Measurements from ENCODE around the gene LYAR. TPM values are rescaled to one million over a fixed set of nuclear protein-coding genes. Genes with fewer than 3 reads are reported as not detected.
"Not testable (repeated sequence)": the region's sequence is repeated elsewhere in the genome, so short reads cannot be mapped to it uniquely, and the experiment has no call there.

Gene LYAR
- total RNA-seq, 2 donors from 2014 or later, result 14.6 to 18.2 TPM

DNA sequence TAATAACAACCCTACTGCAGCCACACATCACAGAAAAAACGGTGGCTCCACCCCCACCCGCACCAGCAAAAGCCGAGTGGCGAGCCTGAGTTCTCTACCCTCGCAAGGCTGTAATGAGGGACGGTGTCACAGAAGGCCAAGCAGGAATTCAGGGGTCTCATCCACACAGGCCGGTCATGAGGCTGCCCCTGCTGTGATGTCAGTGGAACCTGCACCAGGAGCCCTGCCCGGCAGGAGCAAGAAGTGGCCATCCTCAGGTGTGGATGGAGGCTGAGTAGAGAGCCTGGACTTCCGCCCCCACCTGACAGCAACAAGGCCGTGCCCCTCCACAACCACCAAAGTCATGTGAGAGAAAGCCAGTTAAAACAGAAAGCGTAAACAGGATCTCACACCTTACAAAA is 20.6 kb downstream of the LYAR start:
- DNase-seq, result no peak

DNA sequence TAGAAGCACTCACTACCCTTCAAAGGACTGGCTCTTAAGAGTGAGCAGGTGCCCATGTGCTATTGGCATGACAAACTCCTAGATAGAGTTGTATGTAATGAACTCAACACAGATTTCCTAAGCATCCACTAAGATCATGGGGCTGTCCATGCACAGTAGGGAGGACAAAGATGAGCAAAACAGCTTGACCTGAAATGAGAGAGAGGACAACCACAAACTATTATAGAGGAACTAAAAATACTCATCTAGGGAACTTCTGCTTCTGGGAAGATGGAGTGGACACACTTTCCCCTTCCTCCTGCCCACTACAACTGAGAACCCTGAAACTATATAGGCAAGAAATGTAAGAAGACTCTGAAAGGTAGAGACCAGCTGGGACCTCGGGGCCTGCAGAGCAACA is 21.2 kb downstream of the LYAR start:
- H3K4me3 Mint-ChIP-seq, result peak overlapping the region; percentile 15
- peaks cover 18% of the 10 kb centered on the region for H3K4me1 Mint-ChIP-seq
- H3K27me3 Mint-ChIP-seq, result no peaks in the 10 kb centered on the region
- no peak for ATAC-seq
- H3K9me3 ChIP-seq (ENCODE audit: control insufficient read depth, low read length, poor library complexity, severe bottlenecking), result no peaks in the 10 kb centered on the region
- peak overlapping the region; percentile 65 for H3K27ac Mint-ChIP-seq
- no peak for DNase-seq
- peaks cover 10% of the 10 kb centered on the region for H3K36me3 Mint-ChIP-seq (ENCODE audit: low read depth)

More for the DNA sequence above, 20.6 kb downstream of the LYAR start:
- H3K27me3 Mint-ChIP-seq, result no peaks in the 10 kb centered on the region
- H3K27ac Mint-ChIP-seq, result peak overlapping the region; percentile 65
- ATAC-seq, result peak; percentile 75
- no peaks in the 10 kb centered on the region for H3K9me3 ChIP-seq (ENCODE audit: control insufficient read depth, low read length, poor library complexity, severe bottlenecking)
- peaks cover 12% of the 10 kb centered on the region for H3K36me3 Mint-ChIP-seq (ENCODE audit: low read depth)
- peak overlapping the region; percentile 62 for H3K4me3 Mint-ChIP-seq
- H3K4me1 Mint-ChIP-seq, result peaks cover 18% of the 10 kb centered on the region

DNA sequence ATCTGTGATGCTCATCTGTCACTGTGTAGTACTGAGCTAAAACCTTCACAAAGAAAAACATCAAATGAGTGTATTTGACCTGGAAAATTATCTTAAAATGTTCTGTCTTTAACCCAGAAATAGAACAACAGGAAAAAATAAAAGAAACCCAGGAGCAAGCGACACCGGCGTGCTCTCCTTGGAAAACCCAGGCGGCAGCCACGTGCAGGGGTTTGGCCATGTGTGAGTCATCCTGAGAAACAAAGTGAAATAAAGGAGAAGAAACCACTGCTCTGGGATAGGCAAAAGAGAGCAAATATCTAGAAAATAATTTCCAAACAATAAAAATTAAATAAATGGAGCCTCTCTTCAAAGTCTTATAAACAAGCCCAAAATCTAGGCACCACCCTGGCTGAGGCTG is 22.0 kb downstream of the LYAR start:
- peak overlapping the region; percentile 65 for H3K27ac Mint-ChIP-seq
- no peaks in the 10 kb centered on the region for H3K9me3 ChIP-seq (ENCODE audit: control insufficient read depth, low read length, poor library complexity, severe bottlenecking)
- H3K27me3 Mint-ChIP-seq, result no peaks in the 10 kb centered on the region
- peaks cover 18% of the 10 kb centered on the region for H3K4me1 Mint-ChIP-seq
- H3K4me3 Mint-ChIP-seq, result peak overlapping the region; percentile 45
- no peak for DNase-seq
- peaks cover 8% of the 10 kb centered on the region for H3K36me3 Mint-ChIP-seq (ENCODE audit: low read depth)
- ATAC-seq, result no peak

DNA sequence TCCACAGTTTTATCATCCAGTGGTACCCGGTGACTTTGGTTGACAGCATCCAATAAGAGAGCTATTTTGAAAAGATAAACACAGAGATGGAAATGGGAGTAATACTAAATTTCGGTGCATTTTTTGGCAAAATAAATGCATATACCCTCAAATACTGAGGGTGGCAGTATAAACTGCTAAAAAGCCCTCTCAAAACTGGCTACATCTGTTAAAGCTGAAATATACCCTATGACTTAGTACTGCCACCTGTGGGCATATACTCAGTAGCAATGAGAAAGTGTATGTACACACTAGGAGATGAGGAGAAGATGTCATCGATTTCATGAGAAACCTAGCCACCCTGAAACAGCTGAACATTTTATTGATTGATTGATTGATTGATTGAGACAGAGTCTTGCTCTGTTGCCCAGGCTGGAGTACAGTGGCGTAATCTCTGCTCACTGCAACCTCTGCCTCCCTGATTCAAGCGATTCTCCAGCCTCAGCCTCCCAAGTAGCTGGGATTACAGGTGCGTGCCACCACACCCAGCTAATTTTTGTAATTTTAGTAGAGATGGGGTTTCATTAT is 29.7 kb downstream of the LYAR start:
- peak; percentile 100 for ATAC-seq
- DNase-seq, result no peak
- no peak overlapping the region for H3K4me3 Mint-ChIP-seq
- peaks cover 4% of the 10 kb centered on the region for H3K4me1 Mint-ChIP-seq
- no peak overlapping the region for H3K27ac Mint-ChIP-seq
- no peaks in the 10 kb centered on the region for H3K9me3 ChIP-seq (ENCODE audit: control insufficient read depth, low read length, poor library complexity, severe bottlenecking)
- no peaks in the 10 kb centered on the region for H3K36me3 Mint-ChIP-seq (ENCODE audit: low read depth)
- H3K27me3 Mint-ChIP-seq, result no peaks in the 10 kb centered on the region

DNA sequence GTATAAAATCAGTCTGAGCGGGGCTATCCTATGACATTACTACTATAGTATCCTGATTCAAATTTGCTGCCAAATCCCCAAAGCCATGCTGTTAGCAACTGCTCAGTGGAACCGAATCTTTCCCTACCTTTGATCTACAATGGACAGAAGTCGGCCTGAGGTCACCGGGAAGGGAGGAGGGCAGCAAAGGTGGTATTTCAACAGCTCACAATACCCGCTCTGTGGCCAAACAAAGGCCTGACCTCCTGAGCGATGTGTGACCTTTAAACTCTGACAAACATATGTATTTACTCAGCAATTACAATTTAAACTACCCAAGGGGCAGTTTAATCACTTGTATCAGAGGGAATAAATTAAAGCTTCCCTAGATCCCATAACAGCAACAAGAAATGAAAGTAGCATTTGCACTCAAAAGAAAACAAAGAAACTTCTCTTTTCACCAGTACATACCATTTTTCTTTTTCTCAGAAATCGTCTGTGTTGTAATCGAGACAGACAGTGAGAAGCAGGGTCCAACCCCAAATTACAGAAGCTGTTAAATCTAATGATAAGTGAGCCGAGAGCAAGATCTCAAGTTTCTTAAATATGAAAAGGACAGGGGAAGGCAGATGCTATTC is 30.4 kb downstream of the LYAR start:
- ATAC-seq (no peak), DNase-seq (no peak)
- Mint-ChIP-seq H3K36me3 (ENCODE audit: low read depth) (no peaks in the 10 kb centered on the region), H3K27ac (no peak overlapping the region), H3K27me3 (no peaks in the 10 kb centered on the region), H3K4me3 (no peak overlapping the region), H3K4me1 (peaks cover 4% of the 10 kb centered on the region)
- H3K9me3 ChIP-seq (ENCODE audit: control insufficient read depth, low read length, poor library complexity, severe bottlenecking), result no peaks in the 10 kb centered on the region

DNA sequence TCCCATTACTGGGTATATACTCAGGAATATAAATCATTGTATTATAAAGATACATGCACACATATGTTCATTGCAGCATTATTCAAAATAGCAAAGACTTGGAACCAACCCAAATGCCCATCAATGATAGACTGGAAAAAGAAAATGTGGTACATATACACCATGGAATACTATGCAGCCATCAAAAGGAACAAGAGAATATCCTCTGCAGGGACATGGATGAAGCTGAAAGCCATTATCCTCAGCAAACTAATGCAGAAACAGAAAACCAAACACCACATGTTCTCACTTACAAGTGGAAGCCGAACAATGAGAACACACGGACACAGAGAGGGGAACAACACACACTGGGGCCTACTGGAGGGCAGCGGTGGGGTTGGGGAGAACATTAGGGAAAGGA is 32.2 kb downstream of the LYAR start:
- not testable (repeated sequence) for H3K27me3 Mint-ChIP-seq; H3K4me1 Mint-ChIP-seq; H3K36me3 Mint-ChIP-seq (ENCODE audit: low read depth); H3K27ac Mint-ChIP-seq; H3K4me3 Mint-ChIP-seq; ATAC-seq; H3K9me3 ChIP-seq (ENCODE audit: control insufficient read depth, low read length, poor library complexity, severe bottlenecking); DNase-seq

DNA sequence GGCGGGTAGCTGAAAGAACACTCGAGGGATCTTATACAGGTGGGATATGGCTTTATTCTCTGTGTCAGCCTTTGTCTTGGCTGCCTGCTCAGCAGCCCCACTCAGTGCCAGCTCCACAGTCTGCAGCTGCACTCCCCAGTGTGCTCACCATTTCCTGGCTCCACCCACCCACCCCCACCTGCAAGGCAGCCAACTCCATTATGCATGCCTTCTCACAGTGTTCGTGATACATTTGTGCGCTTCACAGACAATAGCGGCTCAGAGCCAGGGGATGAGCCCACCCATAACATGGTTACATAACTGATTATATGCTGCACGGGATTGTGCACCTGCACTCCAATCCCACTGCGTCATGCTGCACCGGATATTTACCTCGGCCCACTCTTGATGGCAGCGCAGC is 33.2 kb downstream of the LYAR start:
- Mint-ChIP-seq H3K4me1 (peaks cover 4% of the 10 kb centered on the region), H3K27ac (no peak overlapping the region), H3K4me3 (no peak overlapping the region), H3K27me3 (peaks cover 5% of the 10 kb centered on the region), H3K36me3 (ENCODE audit: low read depth) (no peaks in the 10 kb centered on the region)
- DNase-seq (no peak), ATAC-seq (no peak)
- no peaks in the 10 kb centered on the region for H3K9me3 ChIP-seq (ENCODE audit: control insufficient read depth, low read length, poor library complexity, severe bottlenecking)

DNA sequence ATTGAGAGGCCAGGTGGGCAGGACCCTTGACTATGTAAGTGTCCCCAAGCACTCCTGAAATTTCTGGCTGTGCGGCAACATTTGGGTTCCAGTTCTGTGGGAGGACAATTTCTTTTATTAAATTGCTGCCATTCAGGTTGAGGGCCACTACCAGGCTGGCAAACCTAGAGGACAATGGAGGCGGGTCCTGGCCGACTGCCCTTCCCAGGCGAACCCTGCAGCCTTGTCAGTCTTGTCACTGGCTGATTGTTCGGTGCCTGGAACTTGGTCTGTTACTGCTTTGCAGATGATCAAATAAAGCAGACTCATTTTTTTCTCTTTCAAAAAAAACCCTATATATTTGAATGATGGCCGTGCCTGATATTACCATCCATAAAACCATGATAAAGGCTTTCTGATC is 35.3 kb downstream of the LYAR start:
- no peaks in the 10 kb centered on the region for H3K9me3 ChIP-seq (ENCODE audit: control insufficient read depth, low read length, poor library complexity, severe bottlenecking)
- no peaks in the 10 kb centered on the region for H3K36me3 Mint-ChIP-seq (ENCODE audit: low read depth)
- no peak overlapping the region for H3K4me3 Mint-ChIP-seq
- peaks cover 5% of the 10 kb centered on the region for H3K27me3 Mint-ChIP-seq
- no peak overlapping the region for H3K27ac Mint-ChIP-seq
- H3K4me1 Mint-ChIP-seq, result no peaks in the 10 kb centered on the region
- no peak for ATAC-seq
- no peak for DNase-seq

DNA sequence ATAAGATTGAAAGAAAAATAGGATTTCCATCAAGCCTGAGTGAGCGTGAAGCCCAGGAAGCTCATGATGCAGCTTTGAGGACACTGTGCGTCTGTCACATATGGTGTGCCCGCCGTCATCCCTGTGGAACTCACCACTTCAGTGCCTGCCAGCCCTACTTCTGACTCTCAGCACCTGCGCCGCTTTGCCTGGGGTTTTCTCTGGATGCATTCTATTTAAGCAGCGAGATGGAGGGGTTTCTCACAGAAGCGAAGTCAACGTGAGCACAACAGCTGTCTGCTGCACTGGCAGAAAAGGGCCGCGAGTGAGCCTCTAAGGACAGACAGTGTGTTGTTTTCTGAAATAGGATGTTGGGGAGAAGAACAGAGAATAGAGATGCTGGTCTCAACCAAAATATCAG is 35.8 kb downstream of the LYAR start:
- H3K27me3 Mint-ChIP-seq, result peaks cover 5% of the 10 kb centered on the region
- no peak overlapping the region for H3K4me3 Mint-ChIP-seq
- no peak overlapping the region for H3K27ac Mint-ChIP-seq
- peaks cover under 1% of the 10 kb centered on the region for H3K4me1 Mint-ChIP-seq
- DNase-seq (no peak), ATAC-seq (no peak)
- no peaks in the 10 kb centered on the region for H3K9me3 ChIP-seq (ENCODE audit: control insufficient read depth, low read length, poor library complexity, severe bottlenecking)
- no peaks in the 10 kb centered on the region for H3K36me3 Mint-ChIP-seq (ENCODE audit: low read depth)

DNA sequence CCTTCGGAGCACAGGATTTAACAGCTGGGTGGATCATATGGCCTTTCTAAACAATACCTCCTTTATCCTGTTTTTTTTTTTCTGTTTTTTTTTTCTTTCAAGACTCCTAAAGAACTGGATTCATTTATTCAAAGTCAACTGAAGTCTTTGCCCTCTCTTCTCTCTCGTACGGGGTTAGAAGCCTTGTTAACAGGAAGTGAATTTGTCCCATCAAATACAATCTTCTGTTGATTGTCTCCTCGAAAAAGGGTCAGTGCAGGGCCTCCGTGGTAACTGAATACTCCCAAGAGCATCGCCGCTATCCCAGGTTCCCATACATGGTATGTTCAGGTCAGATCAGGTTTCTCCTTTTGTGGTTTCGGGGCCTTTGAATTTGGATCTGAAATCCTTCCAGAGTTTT is 40.1 kb downstream of the LYAR start:
- peak overlapping the region; percentile 50 for H3K4me3 Mint-ChIP-seq
- peaks cover 5% of the 10 kb centered on the region for H3K27me3 Mint-ChIP-seq
- H3K27ac Mint-ChIP-seq, result no peak overlapping the region
- DNase-seq (no peak), ATAC-seq (no peak)
- peaks cover 22% of the 10 kb centered on the region for H3K4me1 Mint-ChIP-seq
- H3K9me3 ChIP-seq (ENCODE audit: control insufficient read depth, low read length, poor library complexity, severe bottlenecking), result no peaks in the 10 kb centered on the region
- peaks cover 6% of the 10 kb centered on the region for H3K36me3 Mint-ChIP-seq (ENCODE audit: low read depth)

DNA sequence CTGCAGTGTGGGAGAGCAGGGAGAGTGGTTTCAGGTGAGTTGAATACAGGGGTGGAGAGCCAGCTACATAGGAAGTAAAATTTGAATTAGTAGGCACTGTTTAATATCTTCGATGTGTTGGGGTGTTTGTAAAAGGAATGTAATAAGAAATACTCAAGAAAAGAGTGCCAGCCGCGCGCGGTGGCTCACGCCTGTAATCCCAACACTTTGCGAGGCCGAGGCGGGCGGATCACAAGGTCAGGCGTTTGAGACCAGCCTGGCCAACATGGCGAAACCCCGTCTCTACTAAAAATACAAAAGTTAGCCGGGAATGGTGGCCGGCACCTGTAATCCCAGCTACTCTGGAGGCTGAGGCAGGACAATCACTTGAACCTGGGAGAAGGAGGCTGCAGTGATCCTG is 40.6 kb downstream of the LYAR start:
- ATAC-seq; H3K36me3 Mint-ChIP-seq (ENCODE audit: low read depth); H3K9me3 ChIP-seq (ENCODE audit: control insufficient read depth, low read length, poor library complexity, severe bottlenecking); H3K27me3 Mint-ChIP-seq; DNase-seq: not testable (repeated sequence)
- Mint-ChIP-seq H3K4me1 (peaks cover 22% of the 10 kb centered on the region), H3K4me3 (peak overlapping the region; percentile 93), H3K27ac (peak overlapping the region; percentile 97)

DNA sequence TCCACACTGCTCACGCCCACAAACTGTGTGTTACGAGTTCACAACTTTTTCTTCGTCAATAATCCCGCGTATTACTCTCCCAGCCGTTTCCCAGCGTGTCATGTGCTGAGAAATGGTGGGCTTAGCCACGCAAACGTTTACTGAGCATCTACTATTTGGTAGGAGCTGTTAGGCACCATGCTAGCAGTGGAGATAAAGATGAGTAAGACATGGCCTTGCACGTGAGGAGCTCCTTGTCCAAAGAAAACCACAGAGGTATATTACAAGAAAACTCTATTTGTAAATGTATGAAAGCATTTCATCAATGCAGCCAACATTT is 41.1 kb downstream of the LYAR start:
- peak overlapping the region; percentile 93 for H3K4me3 Mint-ChIP-seq
- DNase-seq (no peak), ATAC-seq (no peak)
- H3K27ac Mint-ChIP-seq, result peak overlapping the region; percentile 97
- H3K4me1 Mint-ChIP-seq, result peaks cover 22% of the 10 kb centered on the region
- no peaks in the 10 kb centered on the region for H3K27me3 Mint-ChIP-seq
- no peaks in the 10 kb centered on the region for H3K9me3 ChIP-seq (ENCODE audit: control insufficient read depth, low read length, poor library complexity, severe bottlenecking)
- H3K36me3 Mint-ChIP-seq (ENCODE audit: low read depth), result peaks cover 6% of the 10 kb centered on the region

DNA sequence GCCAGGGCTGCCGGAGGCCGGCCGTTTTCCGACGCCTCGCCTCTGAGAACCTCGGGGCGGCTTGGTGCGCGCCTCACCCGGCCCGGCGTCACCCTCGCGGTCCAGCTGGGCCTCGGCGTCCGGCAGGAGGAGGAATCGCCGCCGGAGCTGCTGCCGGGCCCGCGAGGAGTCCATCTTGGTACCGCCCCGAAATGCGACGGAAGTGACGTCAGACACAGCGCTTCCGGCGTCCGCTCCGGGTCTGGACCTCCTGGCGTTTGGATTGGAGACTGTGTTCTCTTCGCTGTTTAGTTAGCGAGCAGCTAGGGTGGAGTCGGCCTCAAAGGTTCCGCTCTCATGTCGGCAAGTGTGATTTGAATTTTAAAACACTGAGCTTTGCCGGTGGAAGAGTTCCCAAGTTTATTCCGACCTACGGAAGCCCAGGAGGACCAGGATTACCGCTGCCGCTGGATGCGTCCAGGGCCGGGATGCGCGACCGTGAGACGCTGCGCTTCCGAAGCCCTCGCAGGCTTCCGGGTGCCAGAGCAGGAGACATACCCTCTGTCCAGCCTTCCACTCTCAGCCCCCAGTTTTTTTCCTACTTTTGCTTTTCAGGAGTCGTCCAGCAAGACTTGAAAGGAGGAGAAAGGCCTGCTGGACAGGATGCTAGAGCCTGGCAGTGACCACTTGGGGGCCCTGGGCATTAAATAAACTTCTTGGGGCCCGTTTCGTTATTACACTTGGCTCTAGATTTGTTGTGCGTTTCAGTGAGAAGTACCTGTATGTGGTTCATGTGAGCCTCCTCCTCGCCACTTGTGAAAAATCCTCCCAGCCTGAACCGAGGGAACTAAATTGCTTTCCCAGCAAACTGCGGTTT is 41.7 kb downstream of the LYAR start, which contains the start of gene TMEM128:
TSS of gene TMEM128 (minus strand) at position 195 of the 856 bp plus-strand sequence. CDS start at position 174, 21 bp downstream.
- ATAC-seq (peak; percentile 97), DNase-seq (peak; percentile 80 to 88 (median 82))

More for the DNA sequence above, 41.7 kb downstream of the LYAR start, which contains the start of gene TMEM128:
- Mint-ChIP-seq H3K27me3 (no peaks in the 10 kb centered on the region), H3K4me1 (peaks cover 25% of the 10 kb centered on the region), H3K36me3 (ENCODE audit: low read depth) (peaks cover 10% of the 10 kb centered on the region), H3K27ac (peak within 1 kb of the TSS; percentile 97), H3K4me3 (peak within 1 kb of the TSS; percentile 93)
- H3K9me3 ChIP-seq (ENCODE audit: control insufficient read depth, low read length, poor library complexity, severe bottlenecking), result no peaks in the 10 kb centered on the region

All from T-helper 17 cell (primary cell).